OCI-LY7 (cell line): ENCODE results near the gene HAVCR1. TPM values are rescaled to one million over a fixed set of nuclear protein-coding genes. Genes with fewer than 3 reads are reported as not detected.

Source experiments
- BruUV-seq: library from RNA; stranded (reverse); fragments of 400-500 nt; replicated peaks from 2 replicates; lab custom pipeline; 2021; lab: Mats Ljungman, UMichigan
- CTCF ChIA-PET: fragments of 300-600 bp; sonication (Branson Sonifier 250); formaldehyde crosslinking; loops from one replicate; lab custom pipeline; 2022; ENCODE audit warnings: antibody characterized with exemption; ENCODE audit not compliant: unreplicated experiment; lab: Charles Lee
- POLR2A ChIA-PET: fragments of 300-600 bp; sonication (Branson Sonifier 250); formaldehyde crosslinking; loops from one replicate; lab custom pipeline; 2022; ENCODE audit warnings: antibody characterized with exemption; lab: Charles Lee
- DNase-seq: peaks from one replicate; pipeline ENCODE4 v3.0.0-alpha.2; 2015; ENCODE audit warnings: low spot score
- H2AFZ ChIP-seq: fragments of 200-600 bp; sonication (generic), shearing (Covaris generic); 2 replicates; pipeline ENCODE4 v1.6.1; 2014; ENCODE audit warnings: mild to moderate bottlenecking, antibody characterized with exemption, low read length, moderate library complexity
- H3K27ac ChIP-seq: fragments of 200-600 bp; sonication (generic); 2 replicates; pipeline ENCODE4 v1.5.1; 2014; ENCODE audit warnings: mixed run types, low read depth, mild to moderate bottlenecking, moderate library complexity, low read length, inconsistent platforms; ENCODE audit not compliant: poor library complexity, severe bottlenecking
- H3K36me3 ChIP-seq: fragments of 200-600 bp; sonication (generic); 2 replicates; pipeline ENCODE4 v1.6.1; 2014; ENCODE audit warnings: mild to moderate bottlenecking, antibody characterized with exemption, low read length, moderate library complexity, mixed read lengths; ENCODE audit not compliant: insufficient read depth
- H3K4me1 ChIP-seq: fragments of 200-600 bp; sonication (generic); 2 replicates; pipeline ENCODE4 v1.5.1; 2014; ENCODE audit warnings: mild to moderate bottlenecking, low read length; ENCODE audit not compliant: insufficient read depth, poor library complexity, severe bottlenecking
- H3K4me2 ChIP-seq: fragments of 200-600 bp; sonication (generic); 2 replicates; pipeline ENCODE4 v1.6.1; 2014; ENCODE audit warnings: mild to moderate bottlenecking, low read length
- H3K4me3 ChIP-seq: fragments of 200-600 bp; sonication (generic); 2 replicates; pipeline ENCODE4 v1.5.1; 2014; ENCODE audit warnings: mild to moderate bottlenecking, low read depth, low read length; ENCODE audit not compliant: poor library complexity, severe bottlenecking
- H3K79me2 ChIP-seq: fragments of 200-600 bp; sonication (generic); 2 replicates; pipeline ENCODE4 v1.6.1; 2016; ENCODE audit warnings: low read depth, mild to moderate bottlenecking, low read length, moderate library complexity, mixed read lengths; ENCODE audit not compliant: insufficient read depth
- H3K9me2 ChIP-seq: fragments of 200-600 bp; sonication (generic); 2 replicates; pipeline ENCODE4 v1.6.1; 2016; ENCODE audit warnings: mild to moderate bottlenecking, low read length, mixed read lengths; ENCODE audit not compliant: insufficient read depth
- H3K9me3 ChIP-seq: fragments of 200-600 bp; sonication (generic); 2 replicates; pipeline ENCODE4 v1.6.1; 2014; ENCODE audit warnings: mild to moderate bottlenecking, mixed run types, low read length, mixed read lengths
- H4K20me1 ChIP-seq: fragments of 200-600 bp; sonication (generic); 2 replicates; pipeline ENCODE4 v1.6.1; 2014; ENCODE audit warnings: mild to moderate bottlenecking, antibody characterized with exemption, low read length, moderate library complexity, mixed read lengths; ENCODE audit not compliant: insufficient read depth
- EZH2phosphoT487 ChIP-seq: fragments of 200-600 bp; sonication (generic); IDR thresholded peaks from 2 replicates; pipeline ENCODE4 v1.6.1; 2018; ENCODE audit warnings: low read depth, borderline replicate concordance, mild to moderate bottlenecking, mixed run types, antibody characterized with exemption, low read length, moderate library complexity, mixed read lengths
- intact Hi-C: fragments of 100-400 bp; cut with micrococcal nuclease; formaldehyde crosslinking; loops from one replicate; pipeline ENCODE4 v1.10.0; 2022; ENCODE audit not compliant: unreplicated experiment
- total RNA-seq, 2 experiments: library from RNA; depleted of rRNA in 1 of 2; stranded (reverse); fragments of >200 nt in 1 of 2; shearing (Covaris generic) in 1 of 2; gene quantifications; 2 replicates each; pipeline ENCODE4 v1.2.3, GENCODE V29; 2014 to 2022
- TF ChIP-seq, protein P1 (sequence below): fragments of 200-600 bp; sonication (generic); conservative IDR thresholded peaks from 2 replicates; pipeline ENCODE4 v1.5.1; 2014; ENCODE audit warnings: mild to moderate bottlenecking, antibody characterized with exemption, low read length, moderate library complexity, mixed read lengths

The HAVCR1 gene
- total RNA-seq, 2 experiments from 2014 or later = not detected

DNA sequence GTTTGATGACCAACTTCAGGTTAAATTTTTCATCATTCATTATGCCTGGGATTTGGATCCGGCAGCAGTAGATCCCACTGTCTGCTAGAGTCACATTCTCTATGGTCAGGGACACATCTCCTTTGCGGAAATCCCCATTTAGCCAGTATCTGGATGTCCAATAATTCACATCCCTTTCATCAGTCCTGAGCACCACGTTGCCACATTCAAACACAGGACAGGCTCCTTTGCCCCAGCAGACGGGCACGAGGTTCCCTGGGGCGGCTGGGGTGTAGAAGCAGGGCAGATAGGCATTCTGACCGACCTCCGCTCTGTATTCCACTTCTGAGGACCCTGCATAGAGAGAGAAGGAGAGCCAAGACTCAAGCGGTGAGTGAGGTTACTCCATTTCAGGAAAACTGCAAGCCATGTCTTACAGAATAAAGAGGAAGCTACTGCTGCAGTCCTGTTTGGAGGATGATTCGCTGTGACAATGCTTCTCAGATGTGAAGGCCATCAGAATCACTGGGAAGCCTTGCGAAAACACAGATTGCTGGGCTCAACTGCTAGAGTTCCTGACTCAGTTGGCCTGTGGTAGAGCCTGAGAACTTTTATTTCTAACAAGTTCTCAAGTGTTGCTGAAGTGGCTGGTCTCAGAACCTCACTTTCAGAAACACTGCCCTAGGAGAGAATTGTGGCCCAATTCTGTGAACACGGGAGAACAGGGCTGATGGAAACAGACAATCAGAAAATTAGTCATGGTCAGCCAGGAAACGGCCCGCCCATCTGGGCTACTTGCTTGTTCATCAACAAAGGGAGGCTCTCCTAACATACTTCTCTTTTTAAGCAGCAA lies 47.9 kb upstream of the HAVCR1 start:
- H3K27ac ChIP-seq = peak overlapping the region; percentile 29
- ChIA-PET CTCF (no interaction called here), POLR2A (no interaction called here)
- no peaks in the 10 kb centered on the region for H4K20me1 ChIP-seq
- 0 out of 2 replicates have a peak, but pooled peaks cover 3% of the 10 kb centered on the region for H3K36me3 ChIP-seq
- BruUV-seq = no TSS peak
- H2AFZ ChIP-seq = peak overlapping the region; percentile 78
- peaks cover 42% of the 10 kb centered on the region for H3K4me1 ChIP-seq
- peak overlapping the region; percentile 58 for H3K4me3 ChIP-seq
- H3K4me2 ChIP-seq = peak overlapping the region; percentile 78
- intact Hi-C loops = no loop called here
- H3K79me2 ChIP-seq = peaks cover 9% of the 10 kb centered on the region; the same call in 1 of the 2 replicates
- no peak for TF ChIP-seq EZH2phosphoT487
- TF ChIP-seq, protein P1, sequence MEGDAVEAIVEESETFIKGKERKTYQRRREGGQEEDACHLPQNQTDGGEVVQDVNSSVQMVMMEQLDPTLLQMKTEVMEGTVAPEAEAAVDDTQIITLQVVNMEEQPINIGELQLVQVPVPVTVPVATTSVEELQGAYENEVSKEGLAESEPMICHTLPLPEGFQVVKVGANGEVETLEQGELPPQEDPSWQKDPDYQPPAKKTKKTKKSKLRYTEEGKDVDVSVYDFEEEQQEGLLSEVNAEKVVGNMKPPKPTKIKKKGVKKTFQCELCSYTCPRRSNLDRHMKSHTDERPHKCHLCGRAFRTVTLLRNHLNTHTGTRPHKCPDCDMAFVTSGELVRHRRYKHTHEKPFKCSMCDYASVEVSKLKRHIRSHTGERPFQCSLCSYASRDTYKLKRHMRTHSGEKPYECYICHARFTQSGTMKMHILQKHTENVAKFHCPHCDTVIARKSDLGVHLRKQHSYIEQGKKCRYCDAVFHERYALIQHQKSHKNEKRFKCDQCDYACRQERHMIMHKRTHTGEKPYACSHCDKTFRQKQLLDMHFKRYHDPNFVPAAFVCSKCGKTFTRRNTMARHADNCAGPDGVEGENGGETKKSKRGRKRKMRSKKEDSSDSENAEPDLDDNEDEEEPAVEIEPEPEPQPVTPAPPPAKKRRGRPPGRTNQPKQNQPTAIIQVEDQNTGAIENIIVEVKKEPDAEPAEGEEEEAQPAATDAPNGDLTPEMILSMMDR = no peak
- H3K9me2 ChIP-seq = no peaks in the 10 kb centered on the region
- no peaks in the 10 kb centered on the region for H3K9me3 ChIP-seq
- DNase-seq = peak; percentile 24

- no TSS peak for BruUV-seq
- Histone ChIP-seq H2AFZ (peak overlapping the region; percentile 51; the same call in 1 of the 2 replicates), H3K9me3 (no peaks in the 10 kb centered on the region), H4K20me1 (no peaks in the 10 kb centered on the region), H3K27ac (no peak overlapping the region), H3K36me3 (peaks cover 21% of the 10 kb centered on the region), H3K4me2 (no peak overlapping the region), H3K9me2 (no peaks in the 10 kb centered on the region), H3K4me3 (no peak overlapping the region), H3K4me1 (no peaks in the 10 kb centered on the region), H3K79me2 (no peaks in the 10 kb centered on the region)
- TF ChIP-seq, protein P1 = no peak
- TF ChIP-seq EZH2phosphoT487 = no peak
- intact Hi-C loops = no loop called here
- CTCF ChIA-PET = no interaction called here
- POLR2A ChIA-PET = interaction anchor here (1.6 kb wide), 1 partner anchor 9 kb away, joined by 3 read pairs; the partner anchor contains the start of gene HAVCR2
- no peak for DNase-seq
These were observed 41.3 kb upstream of the HAVCR1 start for GRCh38 chr5:157100140-157100679.
